Astrocyte of the cerebellum (primary cell): ENCODE data around the gene WDR1.

ENCODE experiments used
- DNase-seq: peaks from one replicate; pipeline ENCODE4 v3.0.0-alpha.2; 2011; ENCODE audit warnings: low read depth
- H3K4me3 ChIP-seq: 2 replicates; pipeline ENCODE4 v1.5.1; 2011; ENCODE audit warnings: mild to moderate bottlenecking, low read depth, low read length, moderate library complexity
- CTCF ChIP-seq: IDR thresholded peaks from 2 replicates; pipeline ENCODE4 v1.5.1; 2012; ENCODE audit warnings: low read length, low read depth, moderate library complexity, mild to moderate bottlenecking; ENCODE audit errors: missing control alignments
- in situ Hi-C: cut with HindIII; loops from 2 replicates; pipeline ENCODE4 v1.10.0; 2017; ENCODE audit warnings: low sequenced_read_pairs

The WDR1 gene

GRCh38 chr4:10124167-10124930 is 7.8 kb upstream of the WDR1 start:
- H3K4me3 ChIP-seq, result no peak overlapping the region
- no peak for TF ChIP-seq CTCF
- in situ Hi-C loops, result no loop called here
- DNase-seq, result no peak

DNA sequence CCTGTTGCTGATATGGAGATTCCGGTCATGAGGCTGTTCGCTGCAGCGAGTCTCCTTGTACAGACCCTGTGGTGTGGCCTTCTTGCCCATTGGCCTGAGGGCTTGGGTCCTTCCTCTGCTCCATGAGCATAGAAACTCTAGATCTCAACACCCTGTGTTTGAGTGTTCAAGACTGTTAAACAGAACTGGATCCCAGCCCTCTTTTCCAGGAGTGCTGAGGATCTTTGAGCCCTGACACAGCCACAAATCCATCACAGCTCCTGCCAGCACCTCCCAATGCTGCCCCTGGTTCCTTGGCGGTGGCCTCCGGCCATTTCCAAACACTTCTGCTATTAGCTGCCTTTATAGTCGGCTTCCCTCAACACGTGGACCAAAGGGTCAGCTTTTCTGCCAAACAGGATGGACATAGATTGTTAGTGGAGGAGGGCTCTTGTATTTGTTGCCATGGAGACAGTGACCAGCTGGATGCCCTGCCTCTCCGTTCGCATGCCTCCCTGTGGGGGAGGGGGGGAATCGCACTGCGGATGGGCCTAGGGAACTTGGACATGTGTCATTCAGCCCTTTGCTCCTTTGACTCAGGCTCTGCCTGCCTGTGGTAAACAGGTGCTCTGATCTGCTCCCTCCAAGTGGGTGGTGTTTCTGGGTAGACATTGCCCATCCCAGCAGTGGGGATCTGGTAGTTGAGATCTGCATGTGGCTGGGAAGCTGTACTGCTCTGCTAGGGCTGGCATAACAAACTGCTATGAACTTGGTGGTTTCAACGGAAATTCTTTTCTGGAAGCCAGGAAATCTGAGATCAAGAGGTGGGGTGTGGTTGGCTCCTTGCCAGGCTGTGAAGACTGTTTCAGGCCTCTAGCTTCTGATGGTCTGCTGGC is 6.9 kb upstream of the WDR1 start:
- DNase-seq, result no peak
- in situ Hi-C loops, result no loop called here
- no peak overlapping the region for H3K4me3 ChIP-seq
- no peak for TF ChIP-seq CTCF

DNA sequence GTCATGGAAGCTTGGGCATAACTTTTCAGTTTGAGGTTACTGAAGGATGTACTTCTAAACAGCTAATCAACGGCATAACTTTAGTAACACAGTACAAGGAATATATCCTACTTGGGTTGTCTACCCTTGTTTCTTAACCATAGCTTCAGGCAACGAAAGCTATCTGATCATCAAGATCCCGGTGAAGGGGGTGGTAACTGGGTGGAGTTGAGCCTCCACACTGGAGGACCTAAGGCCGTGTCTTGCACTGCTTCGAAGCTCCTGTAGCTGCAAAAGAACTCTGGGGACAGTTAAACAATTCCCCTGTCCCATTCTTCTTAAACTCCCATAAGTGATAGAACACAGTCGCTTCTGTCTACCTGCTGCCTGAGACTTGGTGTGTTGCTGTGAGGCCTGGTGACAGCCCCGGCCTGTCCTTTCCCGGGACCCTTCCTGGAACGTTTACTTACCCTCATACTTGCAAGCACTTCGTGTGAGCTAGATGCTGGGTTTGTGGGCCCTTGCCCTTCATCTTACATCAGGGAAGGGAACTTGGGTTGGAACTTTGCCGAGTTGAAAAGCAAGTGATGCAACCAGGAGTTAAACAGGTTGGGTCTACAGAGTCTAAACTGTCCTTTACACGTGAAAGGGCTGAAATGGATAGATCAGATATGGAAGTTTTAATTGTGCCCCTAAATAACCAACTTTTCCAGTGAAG is 5.8 kb upstream of the WDR1 start:
- no peak for TF ChIP-seq CTCF
- no peak for DNase-seq
- in situ Hi-C loops, result no loop called here
- no peak overlapping the region for H3K4me3 ChIP-seq

DNA sequence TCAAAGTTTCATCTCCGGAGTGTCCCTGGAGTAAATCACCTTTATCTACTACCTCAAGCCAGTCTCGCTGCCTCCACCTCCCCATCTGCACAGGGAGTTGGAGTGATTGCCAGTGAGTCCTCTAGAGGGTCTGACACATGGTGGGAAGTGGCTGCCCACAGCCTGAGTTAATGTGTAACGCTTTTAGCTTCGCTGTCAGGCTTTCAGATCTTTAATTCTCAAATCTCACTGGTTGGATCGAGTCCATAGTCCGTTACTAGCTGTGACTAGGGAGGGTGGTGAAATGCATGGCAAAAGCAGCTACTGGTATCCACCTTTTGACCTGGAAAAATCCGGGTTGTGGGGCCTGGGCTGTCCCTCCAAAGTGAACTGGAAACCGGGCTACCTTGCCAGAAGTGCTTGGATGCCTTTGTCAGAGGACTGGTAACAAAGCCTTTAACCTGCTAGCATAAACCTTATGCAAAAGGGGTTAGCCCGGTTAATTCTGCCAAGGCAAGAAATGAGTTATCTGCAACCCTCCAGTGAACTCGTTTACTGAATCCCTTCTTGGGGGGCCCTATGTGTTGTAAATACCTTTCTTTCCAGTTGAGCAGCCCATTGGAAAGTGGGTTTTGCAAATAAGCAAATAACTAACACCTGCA is 5.1 kb upstream of the WDR1 start:
- in situ Hi-C loops, result no loop called here
- DNase-seq, result no peak
- no peak for TF ChIP-seq CTCF
- no peak overlapping the region for H3K4me3 ChIP-seq

DNA sequence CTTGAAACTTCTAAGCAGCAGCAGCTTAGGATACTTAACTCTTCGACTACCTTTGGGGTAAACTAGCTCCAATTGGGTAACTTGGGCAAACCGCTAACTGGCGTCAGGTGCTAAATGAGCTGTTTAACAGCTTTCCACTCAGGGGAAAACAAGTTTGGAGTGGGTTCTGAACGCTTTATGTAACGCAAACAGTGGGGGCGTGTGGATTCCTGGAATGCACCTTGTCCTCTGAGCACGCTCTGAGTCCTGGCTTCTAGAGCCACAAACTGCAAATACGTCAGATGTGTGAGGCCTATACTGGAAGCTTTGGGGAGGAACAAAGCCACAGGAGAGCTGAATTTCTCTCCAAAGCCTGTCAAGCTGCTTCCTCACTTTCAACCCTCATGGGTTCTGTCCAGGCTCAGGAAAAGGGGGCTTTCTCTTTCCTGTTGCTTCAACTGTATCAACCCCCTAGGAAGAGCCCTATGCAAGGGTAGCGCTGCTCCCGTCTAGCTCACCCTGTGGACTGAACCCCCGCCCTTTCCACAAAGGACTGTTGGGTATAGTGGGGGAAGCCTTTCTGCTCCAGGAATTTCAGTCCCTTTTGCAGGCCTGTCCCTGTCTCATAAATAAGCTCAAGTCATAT is 4.5 kb upstream of the WDR1 start:
- no peak overlapping the region for H3K4me3 ChIP-seq
- TF ChIP-seq CTCF, result no peak
- no peak for DNase-seq
- in situ Hi-C loops, result no loop called here
